HEK293T (cell line): ENCODE data around the gene ATP8A1.
A peak's percentile ranks its signal among the peaks of the same experiment; 100 is the strongest.

ENCODE experiments used
- CTCF ChIA-PET: fragments of 350-600 bp; formaldehyde crosslinking; extraction: SDS; loops from one replicate; lab custom pipeline; 2021; ENCODE audit warnings: antibody characterized with exemption, inconsistent platforms; lab: Yijun Ruan, JAX
- POLR2A ChIA-PET: fragments of 350-600 bp; formaldehyde crosslinking; extraction: SDS; loops from one replicate; lab custom pipeline; 2020; ENCODE audit warnings: antibody characterized with exemption, inconsistent platforms; lab: Yijun Ruan, JAX
- DNase-seq: peaks from one replicate; pipeline ENCODE4 v3.0.0; 2012; ENCODE audit warnings: mixed read lengths; ENCODE audit errors: extremely low spot score
- ARNT ChIP-seq: fragments of 450-650 bp; IDR thresholded peaks from 2 replicates; pipeline ENCODE4 v1.6.1; 2017; ENCODE audit warnings: mild to moderate bottlenecking
- BHLHE40 ChIP-seq: fragments of 450-650 bp; IDR thresholded peaks from 2 replicates; pipeline ENCODE4 v1.6.1; 2016; ENCODE audit warnings: mild to moderate bottlenecking, moderate library complexity, borderline replicate concordance
- CTBP1 ChIP-seq: fragments of 450-650 bp; IDR thresholded peaks from 2 replicates; pipeline ENCODE4 v1.6.1; 2016; ENCODE audit warnings: borderline replicate concordance
- ELF4 ChIP-seq: fragments of 450-650 bp; IDR thresholded peaks from 2 replicates; pipeline ENCODE4 v1.6.1; 2017; ENCODE audit warnings: antibody characterized with exemption
- FOXA1 ChIP-seq: fragments of 450-650 bp; IDR thresholded peaks from 2 replicates; pipeline ENCODE4 v1.6.1; 2016; ENCODE audit warnings: mild to moderate bottlenecking
- FOXK2 ChIP-seq: fragments of 450-650 bp; IDR thresholded peaks from 2 replicates; pipeline ENCODE4 v1.6.1; 2016; ENCODE audit warnings: mild to moderate bottlenecking
- FOXM1 ChIP-seq: fragments of 450-650 bp; IDR thresholded peaks from 2 replicates; pipeline ENCODE4 v1.6.1; 2017; ENCODE audit warnings: mild to moderate bottlenecking, borderline replicate concordance
- HDGF ChIP-seq: fragments of 450-650 bp; IDR thresholded peaks from 2 replicates; pipeline ENCODE4 v1.6.1; 2017; ENCODE audit warnings: antibody characterized with exemption, borderline replicate concordance
- L3MBTL2 ChIP-seq: fragments of 450-650 bp; conservative IDR thresholded peaks from 2 replicates; pipeline ENCODE4 v1.6.1; 2016; ENCODE audit warnings: mild to moderate bottlenecking
- LEF1 ChIP-seq: fragments of 450-650 bp; IDR thresholded peaks from 2 replicates; pipeline ENCODE4 v1.6.1; 2017; ENCODE audit warnings: mild to moderate bottlenecking, borderline replicate concordance
- NFRKB ChIP-seq: fragments of 450-650 bp; IDR thresholded peaks from 2 replicates; pipeline ENCODE4 v1.6.1; 2016; ENCODE audit warnings: mild to moderate bottlenecking, moderate library complexity
- SP1 ChIP-seq: fragments of 450-650 bp; IDR thresholded peaks from 2 replicates; pipeline ENCODE4 v1.6.1; 2017
- SUZ12 ChIP-seq: fragments of 450-650 bp; IDR thresholded peaks from 2 replicates; pipeline ENCODE4 v1.6.1; 2016; ENCODE audit warnings: mild to moderate bottlenecking
- TARDBP ChIP-seq: fragments of 450-650 bp; IDR thresholded peaks from 2 replicates; pipeline ENCODE4 v1.6.1; 2016
- ZNF384 ChIP-seq: fragments of 450-650 bp; IDR thresholded peaks from 2 replicates; pipeline ENCODE4 v1.6.1; 2016
- TF ChIP-seq, protein P1 (sequence below): fragments of 450-650 bp; IDR thresholded peaks from 2 replicates; pipeline ENCODE4 v1.6.1; 2016

The ATP8A1 gene

DNA sequence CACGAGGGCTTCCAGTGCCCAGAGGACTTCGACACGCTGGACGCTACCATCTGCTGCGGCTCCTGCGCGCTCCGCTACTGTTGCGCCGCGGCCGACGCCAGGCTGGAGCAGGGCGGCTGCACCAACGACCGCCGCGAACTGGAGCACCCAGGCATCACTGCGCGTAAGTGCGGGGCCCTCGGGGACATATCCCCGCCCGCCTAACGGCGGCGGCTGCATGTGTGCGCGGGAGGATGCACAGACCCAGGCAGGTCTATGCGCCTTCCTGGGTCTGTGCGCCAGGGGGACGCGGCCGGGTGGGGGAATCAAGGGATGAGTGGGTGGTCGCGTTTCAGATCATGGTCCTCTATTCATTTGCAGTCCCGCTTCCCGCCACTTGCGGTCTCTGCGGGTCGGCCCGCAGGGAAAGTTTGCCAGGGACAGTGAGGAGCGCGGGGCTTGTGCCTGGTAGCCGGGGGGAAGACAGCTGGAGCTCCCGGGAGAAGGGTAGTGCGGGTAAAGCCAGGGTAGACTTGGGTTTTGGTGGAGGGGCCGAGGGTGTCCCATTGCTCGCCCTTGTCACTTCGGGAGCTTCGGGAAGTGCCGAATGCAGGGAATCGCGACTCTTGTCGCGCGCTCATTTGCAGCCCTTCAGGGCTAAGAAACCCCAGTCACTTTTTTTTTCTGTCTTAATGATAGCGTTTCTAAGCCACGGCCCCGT, 258.6 kb downstream of the ATP8A1 start:
- ChIA-PET CTCF (interaction anchor here (1.0 kb wide), 1 partner anchor 26 kb away, joined by 3 read pairs; no protein-coding TSS in a partner anchor), POLR2A (interaction anchor here (0.7 kb wide), 1 partner anchor 68 kb away, joined by 3 read pairs; no protein-coding TSS in a partner anchor)
- peak; percentile 49 for DNase-seq
- TF ChIP-seq FOXA1 (no peak), L3MBTL2 (peak; percentile 69)

DNA sequence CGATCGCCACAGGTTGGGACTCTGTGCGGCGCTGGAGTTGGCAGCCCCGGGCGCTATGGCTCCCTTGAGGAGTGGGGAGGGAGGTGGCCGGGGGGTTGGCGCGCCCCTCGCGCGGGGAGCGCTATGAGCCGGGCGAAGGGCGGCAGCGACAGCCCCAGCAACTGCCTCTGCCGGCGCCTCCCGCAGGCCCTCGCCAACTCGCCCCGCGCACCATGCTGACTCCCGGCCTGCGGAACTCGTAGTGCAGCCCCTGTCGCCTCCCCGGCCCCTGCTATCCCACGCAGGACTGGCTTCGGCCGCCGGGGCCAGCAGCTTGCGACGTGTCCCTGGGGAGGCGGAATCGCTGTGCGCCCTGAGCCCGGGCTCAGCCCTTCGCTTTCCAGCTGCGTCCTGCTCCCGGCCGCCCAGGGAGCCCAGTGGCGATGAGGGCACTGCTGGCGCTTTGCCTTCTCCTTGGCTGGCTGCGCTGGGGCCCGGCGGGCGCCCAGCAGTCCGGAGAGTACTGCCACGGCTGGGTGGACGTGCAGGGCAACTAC, 259.2 kb downstream of the ATP8A1 start:
- POLR2A ChIA-PET = no interaction called here
- TF ChIP-seq CTBP1 (no peak), FOXA1 (no peak), LEF1 (no peak), HDGF (no peak), ELF4 (no peak)
- CTCF ChIA-PET = no interaction called here
- DNase-seq = peak; percentile 27

DNA sequence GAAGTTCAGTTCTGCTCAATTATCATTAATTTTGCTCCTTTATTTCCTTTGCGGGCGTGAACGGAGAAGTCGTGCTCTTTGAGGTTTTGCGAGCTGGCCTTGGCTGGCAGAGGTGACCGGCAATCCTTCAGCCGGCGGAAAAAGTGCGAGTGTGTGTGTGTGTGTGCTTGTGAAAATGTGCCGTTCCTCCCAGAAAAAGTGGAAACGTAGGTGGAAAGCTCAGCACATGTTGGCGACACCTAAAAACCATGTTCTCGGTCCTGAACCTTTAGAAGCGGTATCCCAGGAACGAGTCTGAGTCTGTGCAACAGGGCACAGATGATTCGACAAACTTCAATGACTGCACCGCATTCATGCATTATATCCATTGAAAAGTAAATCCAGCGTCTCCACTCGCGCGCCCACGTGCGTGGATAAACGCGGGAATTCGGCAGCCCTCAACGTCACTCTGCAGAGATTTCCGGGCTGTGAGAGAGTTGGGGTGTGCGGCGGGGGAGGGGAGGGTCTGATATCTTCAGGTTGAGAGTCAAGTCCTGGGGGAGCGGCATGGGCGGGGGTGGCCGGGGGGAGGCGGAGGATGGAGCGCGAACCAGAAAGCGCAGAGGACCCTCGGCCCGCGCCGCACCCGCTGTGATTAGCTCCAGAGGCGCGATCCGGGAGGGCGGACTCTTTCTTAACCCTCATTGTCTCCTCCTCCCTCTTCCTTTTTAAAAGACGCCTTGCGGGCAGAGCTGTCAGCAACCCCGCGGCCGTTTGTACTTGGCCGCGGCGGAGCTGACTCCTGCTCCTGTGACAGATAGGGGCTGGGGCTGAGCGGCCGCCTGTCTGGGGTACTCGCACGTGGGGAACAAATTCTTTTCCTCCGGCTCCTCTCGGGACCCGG, 259.9 kb downstream of the ATP8A1 start, which contains the start of gene SHISA3:
Gene SHISA3, plus strand, starts transcription at position 737 of the 883 bp plus-strand sequence. CDS start 569 bp downstream, outside the sequence.
- ChIA-PET POLR2A (no interaction called here), CTCF (interaction anchor here (0.6 kb wide), 1 partner anchor 406 kb away, joined by 6 read pairs; no protein-coding TSS in a partner anchor)
- TF ChIP-seq SUZ12 = no peak
- TF ChIP-seq BHLHE40 = no peak
- TF ChIP-seq L3MBTL2 = peak; percentile 80
- peak; percentile 38 for DNase-seq

DNA sequence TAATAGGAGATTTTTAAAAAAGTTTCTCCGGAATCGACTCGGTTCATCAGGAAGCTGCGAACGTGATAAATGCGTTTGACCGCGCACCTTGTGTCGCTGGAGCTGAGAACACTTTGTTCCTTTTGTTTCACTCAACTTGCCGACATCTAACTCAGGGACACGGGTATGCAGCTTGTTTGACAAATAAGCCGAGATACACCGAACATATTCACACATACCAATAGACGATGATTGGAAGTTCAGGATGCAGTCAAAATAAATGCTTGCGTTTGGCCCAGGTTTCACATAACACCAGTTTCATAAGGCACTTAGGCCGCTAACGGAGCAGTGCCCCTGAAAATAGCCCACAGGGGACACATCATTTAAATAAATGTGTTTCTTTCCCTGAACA, 260.5 kb downstream of the ATP8A1 start:
- TF ChIP-seq FOXM1 = no peak
- TF ChIP-seq, protein P1, sequence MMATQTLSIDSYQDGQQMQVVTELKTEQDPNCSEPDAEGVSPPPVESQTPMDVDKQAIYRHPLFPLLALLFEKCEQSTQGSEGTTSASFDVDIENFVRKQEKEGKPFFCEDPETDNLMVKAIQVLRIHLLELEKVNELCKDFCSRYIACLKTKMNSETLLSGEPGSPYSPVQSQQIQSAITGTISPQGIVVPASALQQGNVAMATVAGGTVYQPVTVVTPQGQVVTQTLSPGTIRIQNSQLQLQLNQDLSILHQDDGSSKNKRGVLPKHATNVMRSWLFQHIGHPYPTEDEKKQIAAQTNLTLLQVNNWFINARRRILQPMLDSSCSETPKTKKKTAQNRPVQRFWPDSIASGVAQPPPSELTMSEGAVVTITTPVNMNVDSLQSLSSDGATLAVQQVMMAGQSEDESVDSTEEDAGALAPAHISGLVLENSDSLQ = no peak
- TF ChIP-seq FOXA1 = no peak
- no peak for TF ChIP-seq BHLHE40
- TF ChIP-seq FOXK2 = no peak
- TF ChIP-seq L3MBTL2 = no peak
- TF ChIP-seq LEF1 = no peak
- TF ChIP-seq HDGF = no peak
- TF ChIP-seq TARDBP = no peak
- TF ChIP-seq ZNF384 = no peak
- no peak for TF ChIP-seq SP1
- TF ChIP-seq ARNT = no peak
- no peak for TF ChIP-seq ELF4
- no peak for TF ChIP-seq SUZ12
- no peak for TF ChIP-seq CTBP1
- no peak for TF ChIP-seq NFRKB
- ChIA-PET POLR2A (no interaction called here), CTCF (interaction anchor here (0.6 kb wide), 1 partner anchor 405 kb away, joined by 6 read pairs; no protein-coding TSS in a partner anchor)
- no peak for DNase-seq

- POLR2A ChIA-PET = no interaction called here
- DNase-seq = no peak
- no peak for TF ChIP-seq FOXK2
- no peak for TF ChIP-seq ZNF384
- no peak for TF ChIP-seq BHLHE40
- TF ChIP-seq TARDBP = no peak
- TF ChIP-seq LEF1 = no peak
- no peak for TF ChIP-seq NFRKB
- CTCF ChIA-PET = no interaction called here
These were observed 261.3 kb downstream of the ATP8A1 start for GRCh38 chr4:42395595-42395994.

GRCh38 chr4:42392436-42392835, 264.5 kb downstream of the ATP8A1 start:
- DNase-seq = no peak

DNA sequence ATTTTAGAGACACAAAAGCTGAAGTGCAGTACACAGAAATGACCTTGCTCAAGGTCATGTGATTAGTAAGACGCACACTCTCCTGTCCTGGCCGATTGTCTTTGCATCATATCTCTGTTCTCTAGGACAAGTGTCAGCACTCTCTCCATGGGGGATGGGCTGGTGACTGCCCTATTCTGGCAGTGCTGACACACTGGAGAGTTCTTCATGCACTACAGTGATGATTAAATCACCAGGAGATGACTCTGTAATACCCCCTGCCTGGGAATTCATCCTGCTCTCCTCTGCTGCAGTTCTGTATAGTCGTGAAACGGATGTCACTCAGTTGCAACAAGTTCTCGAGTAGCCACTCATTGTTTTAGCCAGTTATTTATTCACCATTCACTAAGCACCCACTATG, 264.9 kb downstream of the ATP8A1 start:
- POLR2A ChIA-PET = no interaction called here
- TF ChIP-seq, protein P1 = no peak
- no peak for TF ChIP-seq FOXM1
- TF ChIP-seq SP1 = no peak
- TF ChIP-seq ZNF384 = no peak
- TF ChIP-seq FOXA1 = no peak
- no peak for TF ChIP-seq BHLHE40
- no peak for TF ChIP-seq HDGF
- TF ChIP-seq NFRKB = no peak
- TF ChIP-seq LEF1 = no peak
- TF ChIP-seq L3MBTL2 = no peak
- no peak for TF ChIP-seq CTBP1
- no peak for TF ChIP-seq TARDBP
- TF ChIP-seq ARNT = no peak
- no peak for TF ChIP-seq FOXK2
- no peak for TF ChIP-seq SUZ12
- TF ChIP-seq ELF4 = no peak
- CTCF ChIA-PET = no interaction called here
- no peak for DNase-seq

More at GRCh38 chr4:42392436-42392835, 264.5 kb downstream of the ATP8A1 start:
- CTCF ChIA-PET = no interaction called here
- POLR2A ChIA-PET = no interaction called here
- TF ChIP-seq FOXA1 = no peak
- TF ChIP-seq TARDBP = no peak
- TF ChIP-seq LEF1 = no peak
- TF ChIP-seq FOXK2 = no peak
- TF ChIP-seq BHLHE40 = no peak
- no peak for TF ChIP-seq HDGF
